Astrocyte of the cerebellum (primary cell): ENCODE data around the gene USP11.

Source experiments
- DNase-seq: peaks from one replicate; pipeline ENCODE4 v3.0.0-alpha.2; 2011; ENCODE audit warnings: low read depth
- H3K4me3 ChIP-seq: 2 replicates; pipeline ENCODE4 v1.5.1; 2011; ENCODE audit warnings: mild to moderate bottlenecking, low read depth, low read length, moderate library complexity
- in situ Hi-C: cut with HindIII; loops from 2 replicates; pipeline ENCODE4 v1.10.0; 2017; ENCODE audit warnings: low sequenced_read_pairs
- TF ChIP-seq, protein P1 (sequence below): IDR thresholded peaks from 2 replicates; pipeline ENCODE4 v1.5.1; 2012; ENCODE audit warnings: low read length, low read depth, moderate library complexity, mild to moderate bottlenecking; ENCODE audit errors: missing control alignments

USP11 gene

DNA sequence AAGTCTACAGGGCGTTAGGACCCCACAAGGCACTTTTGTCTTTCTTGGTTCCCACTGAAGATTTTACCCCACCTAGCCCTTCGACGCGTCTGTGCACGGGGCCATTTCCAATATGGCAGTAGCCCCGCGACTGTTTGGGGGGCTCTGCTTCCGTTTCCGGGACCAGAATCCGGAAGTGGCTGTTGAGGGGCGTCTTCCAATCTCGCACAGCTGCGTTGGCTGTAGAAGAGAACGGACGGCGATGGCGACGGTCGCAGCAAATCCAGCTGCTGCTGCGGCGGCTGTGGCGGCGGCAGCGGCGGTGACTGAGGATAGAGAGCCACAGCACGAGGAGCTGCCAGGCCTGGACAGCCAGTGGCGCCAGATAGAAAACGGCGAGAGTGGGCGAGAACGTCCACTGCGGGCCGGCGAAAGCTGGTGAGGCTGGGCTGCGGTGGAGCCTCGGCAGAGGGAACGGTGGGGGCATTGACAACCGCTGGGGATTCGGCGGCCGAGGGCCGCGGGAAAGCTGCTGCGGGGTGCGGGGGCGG, at the start of gene USP11:
Gene USP11, plus strand, starts transcription at position 207 of the 530 bp plus-strand sequence. Its CDS starts 35 bp downstream, at position 242.
- peak within 1 kb of the TSS; percentile 61 for H3K4me3 ChIP-seq
- peak; percentile 6 for DNase-seq
- TF ChIP-seq, protein P1, sequence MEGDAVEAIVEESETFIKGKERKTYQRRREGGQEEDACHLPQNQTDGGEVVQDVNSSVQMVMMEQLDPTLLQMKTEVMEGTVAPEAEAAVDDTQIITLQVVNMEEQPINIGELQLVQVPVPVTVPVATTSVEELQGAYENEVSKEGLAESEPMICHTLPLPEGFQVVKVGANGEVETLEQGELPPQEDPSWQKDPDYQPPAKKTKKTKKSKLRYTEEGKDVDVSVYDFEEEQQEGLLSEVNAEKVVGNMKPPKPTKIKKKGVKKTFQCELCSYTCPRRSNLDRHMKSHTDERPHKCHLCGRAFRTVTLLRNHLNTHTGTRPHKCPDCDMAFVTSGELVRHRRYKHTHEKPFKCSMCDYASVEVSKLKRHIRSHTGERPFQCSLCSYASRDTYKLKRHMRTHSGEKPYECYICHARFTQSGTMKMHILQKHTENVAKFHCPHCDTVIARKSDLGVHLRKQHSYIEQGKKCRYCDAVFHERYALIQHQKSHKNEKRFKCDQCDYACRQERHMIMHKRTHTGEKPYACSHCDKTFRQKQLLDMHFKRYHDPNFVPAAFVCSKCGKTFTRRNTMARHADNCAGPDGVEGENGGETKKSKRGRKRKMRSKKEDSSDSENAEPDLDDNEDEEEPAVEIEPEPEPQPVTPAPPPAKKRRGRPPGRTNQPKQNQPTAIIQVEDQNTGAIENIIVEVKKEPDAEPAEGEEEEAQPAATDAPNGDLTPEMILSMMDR = no peak
- in situ Hi-C loops = no loop called here

DNA sequence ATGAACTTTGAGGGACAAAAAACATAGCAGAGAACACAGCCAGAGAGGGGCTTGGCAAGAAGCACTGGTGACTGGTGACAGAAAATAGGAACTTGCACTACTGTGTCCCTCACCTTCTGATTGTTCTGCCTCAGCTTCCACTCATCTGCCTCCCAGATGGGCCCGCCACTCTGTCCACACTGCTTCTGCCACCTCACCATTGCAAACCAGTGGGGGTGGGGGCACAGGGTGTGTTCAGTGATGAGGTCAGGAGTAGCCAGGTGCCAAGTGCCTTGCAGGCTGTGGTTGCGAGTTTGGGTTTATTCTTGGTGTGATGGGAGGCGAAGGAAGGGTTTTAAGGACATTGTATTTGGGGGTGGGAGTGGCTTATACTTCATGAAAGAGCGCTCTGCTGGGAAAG, 48.3 kb upstream of the USP11 start:
- DNase-seq = no peak
- in situ Hi-C loops = no loop called here
- TF ChIP-seq, protein P1 = no peak
- H3K4me3 ChIP-seq = no peak overlapping the region

DNA sequence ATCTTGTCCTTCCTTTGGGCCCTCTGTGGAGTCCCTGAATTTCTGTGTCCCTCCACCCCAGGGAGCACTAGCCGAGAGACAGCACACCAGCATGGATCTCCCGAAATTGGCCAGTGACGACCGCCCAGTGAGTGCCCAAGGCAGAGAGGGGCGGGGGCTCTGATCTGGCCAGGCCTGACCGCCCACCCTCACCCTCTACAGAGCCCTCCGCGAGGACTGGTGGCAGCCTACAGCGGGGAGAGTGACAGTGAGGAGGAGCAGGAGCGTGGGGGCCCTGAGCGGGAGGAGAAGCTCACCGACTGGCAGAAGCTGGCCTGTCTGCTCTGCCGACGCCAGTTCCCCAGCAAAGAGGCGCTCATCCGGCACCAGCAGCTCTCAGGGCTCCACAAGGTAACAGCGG, 47.6 kb upstream of the USP11 start:
- in situ Hi-C loops = no loop called here
- H3K4me3 ChIP-seq = no peak overlapping the region
- no peak for DNase-seq
- TF ChIP-seq, protein P1 = no peak

DNA sequence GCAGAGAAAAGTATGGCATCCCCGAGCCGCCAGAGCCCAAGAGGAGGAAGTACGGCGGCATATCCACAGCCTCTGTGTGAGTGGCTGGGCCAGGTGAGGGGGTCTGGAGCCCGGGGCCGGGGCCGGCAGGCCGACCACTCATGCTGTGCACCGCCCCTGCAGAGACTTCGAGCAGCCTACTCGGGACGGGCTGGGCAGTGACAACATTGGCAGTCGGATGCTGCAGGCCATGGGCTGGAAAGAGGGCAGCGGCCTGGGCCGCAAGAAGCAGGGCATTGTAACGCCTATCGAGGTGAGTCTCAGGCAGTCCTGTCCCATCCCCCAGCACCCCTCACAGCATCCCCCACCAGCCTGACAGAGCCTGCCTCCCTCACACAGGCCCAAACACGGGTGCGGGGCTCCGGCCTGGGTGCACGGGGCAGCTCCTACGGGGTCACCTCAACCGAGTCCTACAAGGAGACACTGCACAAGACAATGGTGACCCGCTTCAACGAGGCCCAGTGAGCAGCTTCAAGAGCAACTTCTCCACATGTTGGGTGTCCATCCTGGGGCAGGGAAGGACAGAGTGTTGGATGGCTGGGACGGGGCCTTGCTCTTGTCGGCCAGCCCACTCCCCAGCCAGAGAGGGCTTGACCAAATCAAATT, 46.6 kb upstream of the USP11 start:
- no peak for DNase-seq
- TF ChIP-seq, protein P1 = no peak
- no peak overlapping the region for H3K4me3 ChIP-seq
- in situ Hi-C loops = no loop called here

DNA sequence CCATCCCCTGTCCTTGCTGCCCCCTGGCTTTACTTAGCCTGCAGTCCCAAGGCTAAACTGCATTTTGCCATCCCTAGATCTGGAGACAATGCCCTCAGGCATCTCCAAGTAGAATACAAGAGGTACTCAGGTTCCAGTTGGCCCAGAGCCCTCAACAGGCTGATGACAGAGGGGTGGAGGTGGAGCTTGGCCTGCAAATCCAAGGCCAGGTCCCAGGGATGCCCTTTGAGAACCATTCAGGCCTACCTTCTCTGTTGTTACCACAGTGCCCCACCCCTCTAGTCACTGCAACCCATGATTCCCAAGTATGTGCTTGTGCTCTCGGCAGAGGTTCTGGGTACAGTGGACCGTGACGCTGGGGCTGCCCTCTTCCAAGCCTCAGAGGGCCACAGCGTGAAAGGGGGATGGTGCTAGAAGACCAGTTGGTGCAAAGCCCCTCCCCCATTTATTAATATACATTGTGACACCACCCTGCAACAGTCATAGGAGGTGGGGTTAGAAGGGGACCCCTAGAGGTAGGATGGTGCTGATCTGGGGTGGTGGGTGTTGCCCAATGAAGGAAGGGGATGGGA, 45.6 kb upstream of the USP11 start:
- no peak overlapping the region for H3K4me3 ChIP-seq
- no peak for DNase-seq
- in situ Hi-C loops = no loop called here
- TF ChIP-seq, protein P1 = no peak

DNA sequence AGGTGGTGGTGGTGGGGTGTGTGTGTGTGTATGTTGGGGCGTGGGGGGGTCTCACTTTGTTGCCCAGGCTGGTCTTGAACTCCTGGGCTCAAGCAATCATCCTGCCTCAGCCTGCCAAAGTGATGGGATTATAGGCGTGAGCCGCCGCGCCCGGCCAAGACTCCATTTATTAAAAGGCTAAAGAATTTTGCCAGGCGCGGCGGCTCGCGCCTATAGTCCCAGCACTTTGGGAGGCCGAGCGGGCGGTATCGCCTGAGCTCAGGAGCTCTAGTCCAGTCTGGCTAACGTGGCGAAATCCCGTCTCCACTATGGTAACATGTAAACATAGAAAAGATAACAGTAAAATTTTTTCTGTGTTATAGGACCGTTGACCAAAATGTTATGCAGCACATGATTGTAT, 42.9 kb upstream of the USP11 start:
- TF ChIP-seq, protein P1 = no peak
- in situ Hi-C loops = no loop called here
- no peak overlapping the region for H3K4me3 ChIP-seq
- DNase-seq = no peak
